HepG2 (cell line): ENCODE measurements around the gene GJC2. TPM values are rescaled to one million over a fixed set of nuclear protein-coding genes. Genes with fewer than 3 reads are reported as not detected.

Experiments used
- AHDC1 ChIP-seq: sonication (generic); formaldehyde crosslinking; IDR thresholded peaks from 2 replicates; pipeline ENCODE4 v1.5.1; 2020; ENCODE audit warnings: mild to moderate bottlenecking, missing genetic modification reagents, borderline replicate concordance
- ATRX ChIP-seq: sonication (generic); formaldehyde crosslinking; IDR thresholded peaks from 2 replicates; pipeline ENCODE4 v1.4.0; 2020; ENCODE audit warnings: missing genetic modification reagents, borderline replicate concordance
- BHLHE40 ChIP-seq: IDR thresholded peaks from 2 replicates; pipeline ENCODE4 v1.6.1; 2011; ENCODE audit warnings: low read length, improper control_type of control experiment
- FOSL2 ChIP-seq: sonication (generic); formaldehyde crosslinking; IDR thresholded peaks from 2 replicates; pipeline ENCODE4 v1.4.0; 2020; ENCODE audit warnings: missing genetic modification reagents
- FOXK2 ChIP-seq: fragments of 450-650 bp; IDR thresholded peaks from 2 replicates; pipeline ENCODE4 v1.6.1; 2016
- GLMP ChIP-seq: sonication (generic); formaldehyde crosslinking; IDR thresholded peaks from 2 replicates; pipeline ENCODE4 v1.9.0; 2021; ENCODE audit warnings: missing genetic modification reagents, mild to moderate bottlenecking, borderline replicate concordance
- HIVEP1 ChIP-seq: sonication (generic); formaldehyde crosslinking; IDR thresholded peaks from 2 replicates; pipeline ENCODE4 v1.4.0; 2020; ENCODE audit warnings: mild to moderate bottlenecking, missing genetic modification reagents
- MED1 ChIP-seq: sonication (generic); formaldehyde crosslinking; IDR thresholded peaks from 2 replicates; pipeline ENCODE4 v1.4.0; 2020; ENCODE audit warnings: missing genetic modification reagents
- MED8 ChIP-seq: sonication (generic); formaldehyde crosslinking; IDR thresholded peaks from 2 replicates; pipeline ENCODE4 v1.8.1; 2023; ENCODE audit warnings: mild to moderate bottlenecking, missing genetic modification reagents; ENCODE audit not compliant: insufficient replicate concordance
- NFE2 ChIP-seq: sonication (generic); formaldehyde crosslinking; IDR thresholded peaks from 2 replicates; pipeline ENCODE4 v1.4.0; 2020; ENCODE audit warnings: missing genetic modification reagents
- SCMH1 ChIP-seq: sonication (generic); formaldehyde crosslinking; IDR thresholded peaks from 2 replicates; pipeline ENCODE4 v1.9.0; 2021; ENCODE audit warnings: missing genetic modification reagents, mild to moderate bottlenecking, borderline replicate concordance
- SRSF9 ChIP-seq: fragments of 200-400 bp; formaldehyde crosslinking; IDR thresholded peaks from 2 replicates; pipeline ENCODE4 v1.6.1; 2018; ENCODE audit warnings: borderline replicate concordance, mild to moderate bottlenecking, low read depth, low read length; ENCODE audit not compliant: insufficient read depth, poor library complexity, severe bottlenecking
- ZFP36 ChIP-seq: fragments of 150-350 bp; IDR thresholded peaks from 2 replicates; pipeline ENCODE4 v1.6.1; 2018; ENCODE audit warnings: borderline replicate concordance, low read length, low read depth; ENCODE audit not compliant: partially characterized antibody
- ZNF30 ChIP-seq: sonication (generic); formaldehyde crosslinking; IDR thresholded peaks from 2 replicates; pipeline ENCODE4 v1.5.0; 2020; ENCODE audit warnings: mild to moderate bottlenecking, missing genetic modification reagents
- ZNF468 ChIP-seq: sonication (generic); formaldehyde crosslinking; IDR thresholded peaks from 2 replicates; pipeline ENCODE4 v1.8.0; 2022; ENCODE audit warnings: mild to moderate bottlenecking, moderate library complexity, missing genetic modification reagents
- ZNF589 ChIP-seq: sonication (generic); formaldehyde crosslinking; conservative IDR thresholded peaks from 2 replicates; pipeline ENCODE4 v1.8.0; 2022; ENCODE audit warnings: mild to moderate bottlenecking, moderate library complexity, missing genetic modification reagents
- ZNF720 ChIP-seq: sonication (generic); formaldehyde crosslinking; IDR thresholded peaks from 2 replicates; pipeline ENCODE4 v1.4.0; 2020; ENCODE audit warnings: missing genetic modification reagents
- ZNF773 ChIP-seq: sonication (generic); formaldehyde crosslinking; IDR thresholded peaks from 2 replicates; pipeline ENCODE4 v1.4.0; 2020; ENCODE audit warnings: missing genetic modification reagents, borderline replicate concordance
- polyA plus RNA-seq, 8 experiments: library from polyadenylated mRNA; depleted of rRNA in 3 of 8; stranded (reverse) in 7 of 8; unstranded in 1 of 8; fragments of >200 nt; fragmentation: Illumina TruSeq in 4 of 8; extraction: Trizol in 4 of 8; gene quantifications; 2 replicates each; pipeline versions ENCODE4 v1.2.1 to v1.2.3, GENCODE V29; 2011 to 2016; ENCODE audit warnings: low read depth in 4 of 8, missing spikeins in 1 of 8, mixed read lengths in 1 of 8; ENCODE audit not compliant: insufficient read depth in 1 of 8
- total RNA-seq, 5 experiments: library from RNA; depleted of rRNA; stranded (reverse); fragments of >200 nt; fragmentation: Illumina TruSeq; extraction: Trizol; gene quantifications; 2 replicates each; pipeline ENCODE4 v1.2.3, GENCODE V29; 2016; ENCODE audit warnings: low read depth in 1 of 5

The GJC2 gene
- total and polyA plus RNA-seq, 2 of the 13 experiments (the other 11 are each of a cell fraction or from before 2014, with no cell fraction given) = 1.6 to 3.8 TPM

GRCh38 chr1:228166170-228166936, 16.6 kb downstream of the GJC2 start (continued):
- TF ChIP-seq AHDC1 (CRISPR knock-in tag) (no peak), SCMH1 (CRISPR knock-in tag) (no peak), HIVEP1 (CRISPR knock-in tag) (peak; percentile 91), ZNF589 (CRISPR knock-in tag) (0 out of 2 replicates have a peak, but pooled peaks have one; percentile 44), ZNF773 (no peak), SRSF9 (no peak), ATRX (CRISPR knock-in tag) (no peak), ZNF468 (CRISPR knock-in tag) (no peak), MED8 (CRISPR knock-in tag) (no peak), FOSL2 (CRISPR knock-in tag) (peak; percentile 65), ZNF720 (CRISPR knock-in tag) (no peak), NFE2 (CRISPR knock-in tag) (no peak), GLMP (CRISPR knock-in tag) (no peak), ZFP36 (no peak), FOXK2 (0 out of 2 replicates have a peak, but pooled peaks have one; percentile 62), BHLHE40 (peak; percentile 29; the same call in 1 of the 2 replicates), MED1 (CRISPR knock-in tag) (no peak; the same call in 1 of the 2 replicates), ZNF30 (CRISPR knock-in tag) (no peak)
